Measurements from ENCODE around the gene FMR1NB.

GRCh38 chrX:147933815-147934214 is 47.3 kb upstream of the FMR1NB start:
- TF ChIP-seq POLR2A (IDR thresholded peaks at IDR 0.05): no peak
- no peak for TF ChIP-seq CTCF (IDR thresholded peaks at IDR 0.05)

Measured in ovary (tissue), 3 donors.